Esophagus squamous epithelium (tissue), 5 donors: Measurements from ENCODE around the gene RCE1. TPM values are rescaled to one million over a fixed set of nuclear protein-coding genes. Genes with fewer than 3 reads are reported as not detected.

Experiments used
- DNase-seq: peaks from one replicate; lab custom pipeline; 2025; lab: John Stamatoyannopoulos, UW
- H3K27ac ChIP-seq, 4 donors: fragments of 200-600 bp; sonication (generic); one replicate each; pipeline ENCODE4 v1.5.1; 2016 to 2019; ENCODE audit warnings: mild to moderate bottlenecking in 1 of 4
- H3K27me3 ChIP-seq, 4 donors: fragments of 200-600 bp; sonication (generic); 1 replicate in 3 of 4; 2 replicates in 1 of 4; pipeline versions ENCODE4 v1.5.1 to v1.6.0; 2017 to 2021; ENCODE audit warnings: antibody characterized with exemption in 1 of 4
- H3K36me3 ChIP-seq, 3 donors: fragments of 200-600 bp; sonication (generic); one replicate each; pipeline ENCODE4 v1.5.1; 2016 to 2019
- H3K4me1 ChIP-seq, 3 donors: fragments of 200-600 bp; sonication (generic); one replicate each; pipeline ENCODE4 v1.5.1; 2017 to 2019
- H3K4me3 ChIP-seq, 4 donors: fragments of 200-600 bp; sonication (generic); 1 replicate in 3 of 4; 2 replicates in 1 of 4; pipeline ENCODE4 v1.5.1; 2016 to 2019; ENCODE audit warnings: mild to moderate bottlenecking in 2 of 4, moderate library complexity in 1 of 4
- H3K9me3 ChIP-seq, 3 donors: fragments of 200-600 bp; sonication (generic); one replicate each; pipeline ENCODE4 v1.5.1; 2016 to 2019
- POLR2A ChIP-seq, 4 donors: fragments of 450-650 bp; IDR thresholded peaks; one replicate each; pipeline ENCODE4 v1.6.1; 2017; ENCODE audit warnings: antibody characterized with exemption in 4 of 4, mild to moderate bottlenecking in 4 of 4, moderate library complexity in 3 of 4
- WGBS, 2 donors: methylation state at CpG; one replicate each; pipeline ENCODE4 v1.1.5; 2018; 5-methylcytosine and 5-hydroxymethylcytosine counted together
- intact Hi-C: fragments of 100-400 bp; cut with DNase I; formaldehyde crosslinking; loops from one replicate; pipeline ENCODE4 v1.15.0; 2022
- total RNA-seq, 4 donors: library from RNA; depleted of rRNA; stranded (reverse); fragments of >200 nt; gene quantifications; one replicate each; pipeline ENCODE4 v1.1.0, GENCODE V29; 2016
- TF ChIP-seq, protein P1 (sequence below), 6 experiments: fragments of 450-650 bp in 4 of 6; fragments of 200-600 bp in 2 of 6; sonication (generic) in 2 of 6; IDR thresholded peaks; one replicate each; pipeline ENCODE4 v1.5.1; 2016 to 2019; ENCODE audit warnings: antibody characterized with exemption in 6 of 6, mild to moderate bottlenecking in 4 of 6, moderate library complexity in 4 of 6
- donor health status: DM: yes; HTN: yes; CAD: no.

The RCE1 gene
- total RNA-seq, 4 donors from 2014 or later = 8.9 to 29.7 (median 21.8) TPM

DNA sequence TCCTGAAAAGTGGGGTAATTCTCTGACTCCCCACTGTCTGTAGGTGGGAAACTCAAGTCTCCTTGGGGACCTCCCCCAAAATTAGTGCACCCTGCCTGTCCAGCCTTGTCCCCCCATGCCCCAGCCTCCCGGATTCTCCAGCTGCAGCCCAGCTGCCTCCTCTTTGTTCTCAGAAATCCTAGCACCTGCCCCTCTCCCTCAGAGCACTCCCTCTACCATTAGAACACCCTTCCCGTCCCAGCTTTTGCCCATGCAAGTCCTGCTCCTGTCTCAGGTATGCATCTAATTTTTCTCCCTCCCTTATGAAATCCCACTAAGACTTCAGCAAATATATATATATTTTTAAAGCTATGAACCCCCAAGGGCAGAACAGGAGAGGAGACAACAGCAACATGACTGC, 50.9 kb downstream of the RCE1 start:
- WGBS, 2 donors = 24 to 28% methylated on average over 2 of the region's 2 CpGs
- peaks cover 5 to 52% (median 17%) of the 10 kb centered on the region in 3 donors for H3K4me1 ChIP-seq
- no peaks in the 10 kb centered on the region for H3K9me3 ChIP-seq
- TF ChIP-seq, protein P1, sequence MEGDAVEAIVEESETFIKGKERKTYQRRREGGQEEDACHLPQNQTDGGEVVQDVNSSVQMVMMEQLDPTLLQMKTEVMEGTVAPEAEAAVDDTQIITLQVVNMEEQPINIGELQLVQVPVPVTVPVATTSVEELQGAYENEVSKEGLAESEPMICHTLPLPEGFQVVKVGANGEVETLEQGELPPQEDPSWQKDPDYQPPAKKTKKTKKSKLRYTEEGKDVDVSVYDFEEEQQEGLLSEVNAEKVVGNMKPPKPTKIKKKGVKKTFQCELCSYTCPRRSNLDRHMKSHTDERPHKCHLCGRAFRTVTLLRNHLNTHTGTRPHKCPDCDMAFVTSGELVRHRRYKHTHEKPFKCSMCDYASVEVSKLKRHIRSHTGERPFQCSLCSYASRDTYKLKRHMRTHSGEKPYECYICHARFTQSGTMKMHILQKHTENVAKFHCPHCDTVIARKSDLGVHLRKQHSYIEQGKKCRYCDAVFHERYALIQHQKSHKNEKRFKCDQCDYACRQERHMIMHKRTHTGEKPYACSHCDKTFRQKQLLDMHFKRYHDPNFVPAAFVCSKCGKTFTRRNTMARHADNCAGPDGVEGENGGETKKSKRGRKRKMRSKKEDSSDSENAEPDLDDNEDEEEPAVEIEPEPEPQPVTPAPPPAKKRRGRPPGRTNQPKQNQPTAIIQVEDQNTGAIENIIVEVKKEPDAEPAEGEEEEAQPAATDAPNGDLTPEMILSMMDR (IDR thresholded peaks at IDR 0.05) = no peak
- no peak for TF ChIP-seq POLR2A (IDR thresholded peaks at IDR 0.05)
- intact Hi-C loops = no loop called here
- H3K27ac ChIP-seq = peak overlapping the region; percentile 44 to 72 (median 52)
- H3K4me3 ChIP-seq = no peak overlapping the region
- H3K27me3 ChIP-seq = no peaks in the 10 kb centered on the region
- H3K36me3 ChIP-seq = no peaks in the 10 kb centered on the region
- no peak for DNase-seq

Other genes starting within 250 kb of the RCE1 start
- gene RBM14, start 226.8 kb upstream of the RCE1 start, total RNA-seq = 10 to 100 TPM; 37.0 to 61.5 (median 38.0) TPM
- gene RBM4, start 204.7 kb upstream of the RCE1 start, total RNA-seq = 10 to 100 TPM; 68.6 to 89.6 (median 80.3) TPM
- 10 to 100 TPM in 2 of 4 donors, 1 to 10 TPM in 2; 8.4 to 16.4 (median 9.2) TPM for gene RBM4B, start 165.6 kb upstream of the RCE1 start, total RNA-seq
- 100 to 1,000 TPM; 101 to 368 (median 128) TPM for gene SPTBN2, start 114.2 kb upstream of the RCE1 start, total RNA-seq
- 10 to 100 TPM in 1 of 4 donors, 1 to 10 TPM in 3; 6.7 to 13.5 (median 7.2) TPM for gene LRFN4, start 13.6 kb downstream of the RCE1 start, total RNA-seq
- gene PC, start 114.9 kb downstream of the RCE1 start, total RNA-seq = 10 to 100 TPM; 13.5 to 43.0 (median 27.5) TPM
- gene C11orf86, start 131.9 kb downstream of the RCE1 start, total RNA-seq = not detected
- gene SYT12, start 179.7 kb downstream of the RCE1 start, total RNA-seq = 1 to 10 TPM in 2 of 4 donors, under 1 TPM in 2; 0.76 to 1.7 (median 0.99) TPM
- 100 to 1,000 TPM; 122 to 219 (median 169) TPM for gene RHOD, start 213.4 kb downstream of the RCE1 start, total RNA-seq